NCI-H2171 (cell line): Measurements from ENCODE around the gene FOXD2.
A peak's percentile ranks its signal among the peaks of the same experiment; 100 is the strongest.

Experiments used
- DNase-seq: peaks from one replicate; lab custom pipeline; 2025; lab: John Stamatoyannopoulos, UW

FOXD2 gene

DNA sequence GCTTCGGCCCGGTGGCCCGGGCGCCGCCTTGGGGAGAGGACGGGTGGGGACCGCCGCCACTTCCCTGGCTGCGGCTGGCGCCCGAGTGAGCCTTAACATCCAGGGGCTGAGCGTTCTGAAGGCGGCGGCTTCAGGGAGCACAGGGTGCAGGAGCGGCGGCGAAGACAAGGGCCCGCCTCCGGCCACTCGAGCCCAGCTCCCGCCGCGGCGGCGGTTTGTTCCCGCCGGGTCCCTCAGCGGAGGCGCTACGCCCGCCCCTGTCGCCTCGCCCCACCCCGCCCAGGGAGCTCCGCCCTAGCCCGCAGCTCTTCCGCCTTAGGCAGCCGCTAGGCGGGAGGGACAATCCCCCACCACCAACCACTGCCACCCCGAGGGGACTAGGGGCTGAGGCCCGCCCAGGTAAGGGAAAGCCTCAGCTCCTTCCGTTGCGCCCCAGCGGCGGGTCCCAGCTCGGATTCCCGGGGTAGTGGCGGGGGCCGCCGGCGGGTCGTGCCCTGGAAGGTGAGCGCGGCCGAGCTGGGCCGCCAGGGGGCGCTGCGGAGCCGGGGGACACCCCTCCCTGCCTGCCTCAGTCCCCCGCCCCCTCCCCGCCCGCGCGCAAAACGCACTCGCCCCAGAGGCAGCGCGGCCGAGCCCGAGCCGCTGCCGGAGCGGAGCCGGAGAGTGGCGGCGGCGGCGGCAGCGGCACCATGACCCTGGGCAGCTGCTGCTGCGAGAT, at the start of gene FOXD2:
Gene FOXD2 (plus strand): TSS at position 598 of the 718 bp plus-strand sequence. CDS start 92 bp downstream, at position 690.
- peak; percentile 87 for DNase-seq

DNA sequence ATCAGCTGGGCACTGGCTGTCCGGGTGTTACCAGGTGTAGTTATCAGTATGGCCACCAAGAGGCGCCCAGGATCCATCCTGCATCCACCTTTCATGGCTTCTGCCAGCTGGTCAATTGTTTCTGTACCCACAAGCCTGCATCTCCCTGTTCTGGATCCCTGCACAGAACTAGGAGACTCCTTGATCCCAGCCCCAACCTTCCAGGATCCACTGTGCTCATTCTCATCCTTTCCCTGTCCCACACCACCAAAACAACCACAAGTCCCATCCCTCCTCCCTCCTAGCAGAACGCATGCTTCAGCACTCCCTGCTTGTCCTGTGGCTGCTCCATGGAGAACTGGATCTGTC, 49.0 kb upstream of the FOXD2 start:
- no peak for DNase-seq

DNA sequence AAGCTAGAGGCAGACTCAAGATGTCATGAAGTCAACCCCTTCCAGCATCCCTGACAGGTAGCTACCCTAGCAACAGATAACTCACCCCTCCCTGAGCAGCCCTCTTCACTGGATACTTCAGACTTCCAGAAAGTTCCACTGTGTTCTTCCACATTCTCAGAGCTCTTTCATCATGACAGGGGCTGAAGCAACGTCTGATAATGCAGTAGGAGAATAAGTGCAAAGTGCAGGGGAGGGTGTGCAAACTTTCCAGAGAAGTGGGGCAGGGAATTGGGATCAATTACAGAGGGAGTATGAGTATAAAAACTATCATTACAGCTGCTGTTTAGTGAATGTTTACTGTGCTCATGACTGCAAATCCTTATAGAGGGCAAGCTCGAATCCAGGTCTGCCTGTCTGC, 48.1 kb upstream of the FOXD2 start:
- no peak for DNase-seq

DNA sequence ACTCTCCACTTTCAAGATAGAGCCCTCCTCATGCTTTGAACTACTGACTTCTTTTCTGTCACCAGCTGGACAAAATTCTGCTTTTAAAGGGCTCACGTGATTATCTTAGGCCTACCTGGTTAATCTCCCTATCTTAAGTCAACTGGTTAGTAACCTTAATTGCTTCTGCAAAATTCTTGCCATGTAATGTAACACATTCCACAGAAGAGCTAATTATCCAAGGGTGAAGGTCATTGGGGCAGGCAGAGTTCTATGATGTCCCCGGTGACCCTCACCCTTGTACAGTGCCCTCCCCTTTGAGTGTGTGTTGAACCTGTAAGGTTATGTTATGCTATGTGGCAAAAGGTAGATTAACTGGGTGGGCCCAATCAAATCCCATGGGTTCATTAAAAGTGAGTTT, 47.0 kb upstream of the FOXD2 start:
- DNase-seq, result no peak

DNA sequence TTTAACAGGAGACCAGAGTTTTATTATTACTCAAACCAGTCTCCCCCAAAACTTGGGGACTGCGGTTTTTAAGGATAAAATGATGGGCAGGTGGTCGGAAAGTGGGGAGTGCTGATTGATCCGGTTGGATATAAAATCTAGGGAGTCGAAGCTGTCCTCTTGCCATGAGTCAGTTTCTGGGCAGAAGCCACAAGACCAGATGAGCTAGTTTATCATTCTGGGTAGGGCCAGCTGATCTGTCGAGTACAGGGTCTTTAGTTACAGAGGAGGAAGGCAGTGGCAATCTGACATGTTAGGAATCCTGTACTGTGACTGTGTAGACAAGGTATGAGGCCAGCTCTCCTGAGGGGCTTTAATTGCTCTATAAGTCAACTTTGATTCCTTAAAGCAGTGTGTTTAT, 44.7 kb upstream of the FOXD2 start:
- no peak for DNase-seq

DNA sequence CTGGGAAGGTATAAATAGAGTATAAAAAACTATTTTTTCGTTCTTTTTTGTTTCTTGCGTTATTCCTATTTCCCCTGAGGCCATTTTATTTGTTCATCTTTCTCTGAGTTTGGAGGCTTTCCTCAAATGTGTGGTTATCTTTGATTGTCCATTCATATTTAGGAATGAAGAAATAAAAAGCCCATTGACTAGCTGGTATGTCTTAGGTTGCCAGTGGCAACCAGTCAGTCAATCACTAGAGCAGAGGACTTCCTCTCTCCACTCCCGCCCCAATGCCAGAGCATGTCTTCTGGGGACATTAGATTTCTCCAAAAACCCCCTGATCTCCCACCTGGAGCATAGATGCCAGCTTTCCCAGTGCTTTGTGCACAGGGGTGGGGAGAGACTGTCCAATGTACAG, 42.4 kb upstream of the FOXD2 start:
- DNase-seq, result no peak

DNA sequence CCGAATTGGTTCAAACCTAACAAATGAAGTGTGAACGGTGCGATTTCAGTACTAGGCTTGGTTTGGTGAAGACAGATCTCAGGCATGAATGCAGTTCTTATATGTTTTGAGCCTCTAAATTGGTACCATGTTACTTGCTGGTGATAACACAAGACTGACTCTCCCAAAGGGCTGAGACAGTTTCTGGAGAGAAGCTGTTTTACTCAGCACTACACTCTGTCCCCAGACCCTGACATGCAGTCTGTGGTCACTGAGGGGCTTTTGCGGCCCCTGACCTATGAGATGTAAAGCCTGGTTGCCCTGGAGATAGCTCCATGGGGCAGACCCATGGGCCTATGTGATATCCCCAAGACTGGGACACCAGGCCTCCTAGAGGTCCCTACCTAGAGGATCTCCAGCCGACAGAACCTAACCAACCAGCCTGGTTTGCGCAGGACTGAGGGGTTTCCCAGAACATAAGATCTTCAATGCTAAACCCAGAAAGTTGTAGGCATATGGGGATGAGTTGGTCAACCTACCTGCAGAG, 41.1 kb upstream of the FOXD2 start:
- DNase-seq, result no peak

DNA sequence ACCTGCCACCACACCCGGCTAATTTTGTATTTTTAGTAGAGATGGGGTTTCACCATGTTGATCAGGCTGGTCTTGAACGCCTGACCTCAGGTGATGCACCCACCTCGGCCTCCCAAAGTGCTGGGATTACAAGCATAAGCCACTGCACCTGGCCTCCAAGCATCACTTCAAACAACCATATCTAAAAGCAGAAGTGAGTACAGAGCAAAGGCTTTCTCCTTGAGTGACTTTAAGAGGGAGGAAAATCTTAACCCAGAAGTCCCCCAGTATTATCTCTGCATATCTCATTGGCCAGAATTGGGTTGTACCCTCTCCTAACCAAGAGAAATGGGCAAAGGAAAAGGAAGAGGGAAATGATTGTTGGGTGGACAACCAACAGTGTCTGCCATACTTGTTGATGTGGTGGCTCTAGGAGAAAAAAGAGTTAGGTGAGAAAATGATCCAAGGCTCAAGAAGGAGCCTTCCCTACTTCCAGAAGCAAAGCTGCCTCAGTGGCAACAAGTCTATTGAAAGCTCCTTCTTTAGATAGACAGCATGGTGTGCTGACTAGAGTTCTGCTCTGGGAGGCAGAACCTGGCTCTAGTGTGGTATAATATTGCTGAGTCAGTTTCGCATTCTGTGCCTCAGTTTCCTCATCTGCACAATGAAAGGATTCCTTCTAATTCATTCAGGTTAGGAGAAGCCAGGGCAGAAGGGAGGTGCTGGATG, 38.6 kb upstream of the FOXD2 start:
- no peak for DNase-seq

DNA sequence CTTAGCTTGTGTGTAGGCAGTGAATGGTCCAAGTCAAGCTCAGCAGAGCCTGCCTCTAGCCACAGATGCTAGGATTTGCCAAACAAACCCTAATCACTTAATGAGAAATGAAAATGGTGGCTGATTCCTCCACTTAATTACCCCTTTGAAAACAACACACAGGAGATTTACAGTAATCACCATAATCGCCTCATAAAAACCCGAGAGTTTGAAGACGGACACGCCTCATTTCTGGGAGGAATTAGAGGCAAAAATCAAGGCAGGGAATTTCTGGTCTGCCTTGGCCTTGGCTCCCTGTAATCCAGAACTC, 38.0 kb upstream of the FOXD2 start:
- DNase-seq, result no peak

DNA sequence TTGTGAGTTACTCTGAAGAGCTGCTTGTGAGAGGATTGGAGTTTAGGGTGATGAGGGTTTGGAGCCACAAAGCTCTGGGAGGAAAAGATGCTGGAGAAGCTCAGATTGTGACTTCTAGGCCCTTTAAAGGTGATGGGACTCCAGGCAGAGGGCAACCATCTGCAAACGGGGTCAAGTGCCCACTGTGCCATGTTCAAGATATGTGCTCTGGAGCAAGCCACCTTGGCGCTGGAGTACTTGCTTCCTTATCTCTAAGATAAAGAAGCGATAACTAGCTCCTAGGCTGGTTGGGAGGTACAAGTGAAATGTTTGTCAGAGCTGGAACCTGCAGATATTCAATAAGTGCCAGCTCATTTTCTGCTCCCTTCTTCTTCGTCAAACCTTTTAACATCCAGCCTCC, 36.1 kb upstream of the FOXD2 start:
- no peak for DNase-seq

DNA sequence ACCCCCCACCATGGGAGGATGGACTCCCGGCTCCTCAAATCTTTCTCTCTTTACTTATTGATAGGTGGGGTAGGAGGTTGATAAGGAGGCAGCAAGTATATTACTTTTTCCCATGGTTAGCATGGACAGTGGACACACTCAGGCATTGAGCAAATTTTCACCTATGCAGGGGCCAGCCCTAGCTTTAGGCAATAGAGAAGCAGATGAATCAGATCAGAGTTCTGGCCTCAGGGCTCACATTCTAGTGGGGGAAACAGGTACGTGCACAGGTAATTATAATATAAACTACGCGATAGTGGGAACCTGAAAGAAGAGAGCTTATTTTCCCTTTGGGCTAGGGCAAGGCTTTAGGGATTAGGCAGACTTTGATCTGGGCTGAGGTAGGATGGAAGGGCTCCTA, 35.3 kb upstream of the FOXD2 start:
- DNase-seq, result no peak

DNA sequence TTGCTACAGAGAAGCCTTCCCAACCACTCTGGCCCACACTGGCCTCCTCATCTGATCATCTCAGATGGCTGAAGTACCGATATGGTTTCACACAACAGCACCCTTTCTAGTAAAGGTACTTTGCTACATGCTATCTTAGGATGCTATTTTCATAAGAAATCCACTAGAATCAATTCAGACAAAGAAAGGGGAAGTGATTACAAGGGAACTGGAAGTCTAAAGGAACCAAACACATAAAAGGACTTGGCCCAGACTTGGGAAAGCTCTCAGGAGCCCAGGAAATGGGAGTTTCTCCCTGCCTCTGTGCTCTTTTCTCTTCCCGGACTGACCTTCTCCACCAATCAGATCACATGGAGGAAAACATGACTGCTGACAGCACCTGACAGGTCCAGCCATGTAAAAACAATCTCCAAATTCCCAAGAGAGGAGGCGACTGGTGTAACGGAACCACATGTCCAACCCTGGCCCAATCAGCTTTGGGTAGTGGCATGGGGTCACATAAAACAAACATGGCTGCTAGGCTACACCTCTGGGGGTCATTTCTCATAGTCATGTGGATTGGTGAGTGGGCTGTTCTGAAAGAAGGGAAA, 34.4 kb upstream of the FOXD2 start:
- DNase-seq, result no peak

DNA sequence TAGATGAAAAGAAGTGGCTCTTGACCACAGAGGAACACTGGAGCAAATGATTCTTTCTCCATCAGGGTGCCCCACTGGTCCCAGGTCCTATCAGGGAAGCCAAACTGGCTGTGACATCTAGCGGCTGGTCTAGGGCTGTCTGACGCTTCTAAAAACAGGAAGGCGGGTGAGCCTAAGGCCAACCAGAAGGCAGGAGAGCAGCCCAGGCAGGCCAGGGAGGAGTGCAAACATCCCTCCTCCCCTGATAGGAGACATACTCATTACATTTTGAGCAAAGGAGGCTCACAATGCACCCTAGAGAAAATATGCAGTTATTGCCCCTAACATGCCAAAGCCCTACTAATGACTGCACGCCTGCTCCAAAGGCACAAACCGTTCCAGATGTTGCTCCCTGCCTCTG, 32.1 kb upstream of the FOXD2 start:
- DNase-seq, result no peak

DNA sequence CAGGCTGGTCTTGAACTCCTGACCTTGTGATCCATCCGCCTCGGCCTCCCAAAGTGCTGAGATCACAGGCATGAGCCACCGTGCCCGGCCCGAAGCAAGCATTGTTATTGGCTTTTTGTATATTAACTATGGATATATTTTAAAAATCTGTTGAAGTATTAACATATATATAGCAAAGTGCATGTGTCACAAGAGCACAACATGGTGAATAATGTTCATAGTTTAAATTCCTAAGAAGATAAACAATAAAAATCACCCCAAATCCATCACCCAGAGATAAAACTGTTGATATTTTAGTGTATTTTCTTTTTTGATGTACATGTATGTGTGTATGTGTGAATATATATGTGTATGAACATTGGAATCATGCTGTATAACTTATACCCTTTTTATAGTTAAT, 30.9 kb upstream of the FOXD2 start:
- no peak for DNase-seq

DNA sequence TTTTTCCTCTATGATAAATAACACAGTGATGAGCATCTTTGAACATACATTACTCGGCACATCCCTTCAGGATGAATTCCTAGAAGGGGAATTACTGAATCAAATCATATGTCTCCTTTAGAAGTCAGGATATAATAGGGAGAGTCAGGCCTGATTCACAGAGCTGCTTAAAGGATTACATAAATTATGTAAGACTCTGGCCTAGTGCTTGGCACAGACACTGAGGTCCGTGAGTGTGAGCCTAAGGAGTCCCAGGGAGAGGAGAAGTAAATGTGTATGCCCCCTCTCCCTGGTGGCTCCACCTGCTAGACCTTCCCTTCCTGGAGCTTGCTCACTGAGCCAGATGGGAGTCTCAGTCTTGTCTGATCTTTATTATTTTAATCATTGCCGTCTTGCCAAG, 30.4 kb upstream of the FOXD2 start:
- DNase-seq, result no peak

DNA sequence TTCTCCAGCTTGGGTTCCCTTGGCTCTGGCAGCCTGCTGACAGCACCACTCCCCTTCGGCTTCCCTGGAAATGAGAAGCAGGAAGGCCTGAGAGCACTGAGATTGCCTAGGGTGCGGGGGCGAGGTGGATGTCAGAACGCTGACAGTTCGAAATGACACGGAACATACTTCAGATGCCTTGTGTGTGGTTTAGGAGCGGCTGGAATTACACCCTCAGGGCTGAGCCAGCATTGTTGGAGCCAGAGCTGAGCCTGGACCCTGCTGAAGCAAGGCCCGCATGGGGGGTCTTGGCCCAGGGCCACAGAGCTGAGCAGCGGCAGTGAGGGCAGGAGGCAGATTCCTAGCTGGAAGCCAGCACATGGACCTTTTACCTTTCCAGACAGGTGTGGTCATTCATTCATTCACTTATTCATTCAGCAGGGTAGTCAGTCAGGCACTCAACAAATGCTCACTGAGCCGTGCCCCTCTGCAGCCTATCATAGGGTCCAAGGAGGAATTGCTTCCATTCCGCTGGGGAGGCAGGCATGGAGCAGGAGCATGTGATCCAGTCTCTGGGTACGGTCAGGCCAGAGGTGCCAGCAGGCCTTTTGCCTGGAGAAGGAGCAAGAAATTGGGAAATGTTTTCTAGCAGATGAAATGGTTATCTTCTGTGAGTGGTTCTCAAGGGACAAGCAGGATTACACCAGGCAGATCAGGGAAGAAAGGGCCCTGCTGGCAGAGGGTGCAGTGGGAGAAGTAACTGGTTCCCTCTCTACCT, 28.4 kb upstream of the FOXD2 start:
- no peak for DNase-seq

DNA sequence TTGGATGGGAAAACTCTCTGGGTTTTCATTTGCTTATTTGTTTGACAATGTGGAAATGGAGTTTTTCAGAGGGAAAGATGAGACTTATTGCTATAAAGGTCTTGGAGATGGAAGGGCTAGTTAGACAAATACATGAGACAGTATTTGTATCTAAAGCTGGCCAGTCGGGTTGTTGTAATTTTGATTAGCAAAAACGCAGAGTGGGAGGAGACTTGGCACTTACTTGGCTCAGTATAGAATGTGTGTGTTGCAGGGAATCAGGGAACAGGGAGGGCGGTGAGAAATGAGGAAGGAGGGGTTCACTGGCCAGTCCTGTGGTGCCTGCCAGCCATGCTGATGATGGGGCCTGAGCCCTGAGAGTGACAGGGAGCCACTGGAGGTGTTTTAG, 27.8 kb upstream of the FOXD2 start:
- no peak for DNase-seq

DNA sequence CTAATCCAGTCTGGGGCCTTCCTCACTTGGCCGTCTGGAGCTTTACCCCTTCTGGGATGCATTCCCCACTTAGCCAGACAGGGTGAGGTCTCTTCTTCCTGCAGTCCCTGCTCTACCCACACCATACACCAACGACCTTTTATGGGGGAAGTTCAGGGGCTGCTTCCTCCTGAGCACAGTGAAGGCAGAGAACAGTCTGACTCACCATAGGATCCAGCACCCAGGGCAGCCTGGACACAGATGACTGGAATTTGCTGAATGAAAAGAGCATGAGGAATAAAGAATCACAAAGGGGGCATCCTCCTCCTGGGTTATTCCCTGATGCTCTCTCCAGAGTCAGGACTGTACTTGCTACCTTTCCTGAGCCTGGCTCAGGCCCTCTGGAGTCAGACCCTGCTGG, 26.4 kb upstream of the FOXD2 start:
- DNase-seq, result no peak

DNA sequence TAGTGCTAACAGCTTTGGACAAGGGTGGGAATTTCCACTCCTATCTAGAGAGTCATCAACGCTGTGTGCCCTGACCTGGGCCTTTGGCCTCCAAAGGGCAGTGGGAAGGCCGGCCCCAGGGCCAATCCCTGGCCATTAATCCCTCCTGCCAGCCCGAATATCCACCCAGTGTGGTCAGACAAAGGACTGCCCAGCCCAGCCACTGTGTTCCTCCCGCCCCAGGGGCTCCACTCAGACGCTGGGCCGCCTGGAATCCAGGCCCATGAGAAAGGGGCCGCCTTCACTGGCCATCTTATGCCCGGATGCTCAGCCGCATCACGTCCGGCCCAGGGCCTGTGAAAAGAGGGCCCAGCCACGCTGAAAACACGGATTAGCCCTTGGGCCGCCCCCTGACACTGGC, 25.4 kb upstream of the FOXD2 start:
- DNase-seq, result no peak

DNA sequence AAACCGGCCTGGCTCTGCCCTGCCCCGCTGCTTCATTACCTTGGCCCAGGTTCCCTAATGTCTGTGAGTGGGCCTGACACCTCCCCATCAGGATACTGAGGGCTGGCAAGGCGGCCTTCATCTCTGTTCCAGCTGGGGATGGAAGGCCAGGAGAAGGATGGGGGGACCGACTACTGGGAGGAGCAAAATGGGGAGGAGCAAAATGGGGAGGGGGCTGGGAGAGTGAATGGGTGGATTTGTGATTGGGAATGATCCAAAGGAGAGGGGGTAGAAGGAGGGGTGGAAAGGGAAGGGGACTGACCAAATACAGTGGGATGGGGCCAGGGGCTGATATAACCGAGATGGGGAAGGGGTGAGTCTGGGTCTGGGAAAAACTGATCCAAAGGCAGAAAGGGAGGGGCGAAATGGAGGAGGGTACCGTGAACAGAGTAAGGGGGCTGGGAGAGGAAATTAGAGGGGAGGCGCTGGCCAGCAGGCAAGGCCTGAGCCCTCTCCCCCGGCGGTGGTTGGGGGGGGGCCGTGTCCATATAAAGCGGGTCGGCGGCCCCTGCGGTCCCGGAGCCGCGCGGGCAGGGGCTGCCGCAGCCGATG, 22.0 kb upstream of the FOXD2 start, which contains the start of gene FOXE3:
Gene FOXE3 (plus strand): TSS at position 558 of the 591 bp plus-strand sequence. CDS start 31 bp downstream, at position 589.
- DNase-seq, result no peak

DNA sequence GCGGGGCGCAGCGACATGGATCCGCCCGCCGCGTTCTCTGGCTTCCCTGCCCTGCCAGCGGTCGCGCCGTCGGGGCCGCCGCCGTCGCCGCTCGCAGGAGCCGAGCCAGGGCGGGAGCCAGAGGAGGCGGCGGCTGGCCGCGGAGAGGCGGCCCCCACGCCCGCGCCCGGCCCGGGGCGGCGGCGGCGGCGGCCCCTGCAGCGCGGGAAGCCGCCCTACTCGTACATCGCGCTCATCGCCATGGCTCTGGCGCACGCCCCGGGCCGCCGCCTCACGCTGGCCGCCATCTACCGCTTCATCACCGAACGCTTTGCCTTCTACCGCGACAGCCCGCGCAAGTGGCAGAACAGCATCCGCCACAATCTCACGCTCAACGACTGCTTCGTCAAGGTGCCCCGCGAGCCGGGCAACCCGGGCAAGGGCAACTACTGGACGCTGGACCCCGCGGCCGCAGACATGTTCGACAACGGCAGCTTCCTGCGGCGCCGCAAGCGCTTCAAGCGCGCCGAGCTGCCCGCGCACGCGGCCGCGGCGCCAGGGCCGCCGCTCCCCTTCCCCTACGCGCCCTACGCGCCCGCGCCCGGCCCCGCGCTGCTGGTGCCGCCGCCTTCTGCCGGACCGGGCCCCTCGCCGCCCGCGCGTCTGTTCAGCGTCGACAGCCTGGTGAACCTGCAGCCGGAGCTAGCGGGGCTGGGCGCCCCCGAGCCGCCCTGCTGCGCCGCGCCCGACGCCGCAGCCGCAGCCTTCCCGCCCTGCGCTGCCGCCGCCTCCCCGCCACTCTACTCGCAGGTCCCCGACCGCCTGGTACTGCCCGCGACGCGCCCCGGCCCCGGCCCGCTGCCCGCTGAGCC, 21.3 kb upstream of the FOXD2 start:
- no peak for DNase-seq
